HG03432 (cell line): ENCODE data around the gene SCARF1.
A peak's percentile ranks its signal among the peaks of the same experiment; 100 is the strongest.

Experiments used
- ATAC-seq: cut with Tn5 transposase; IDR thresholded peaks from one replicate; pipeline ENCODE4 v1.9.1; 2021; ENCODE audit warnings: mild to moderate bottlenecking, moderate library complexity; ENCODE audit not compliant: unreplicated experiment

SCARF1 gene

DNA sequence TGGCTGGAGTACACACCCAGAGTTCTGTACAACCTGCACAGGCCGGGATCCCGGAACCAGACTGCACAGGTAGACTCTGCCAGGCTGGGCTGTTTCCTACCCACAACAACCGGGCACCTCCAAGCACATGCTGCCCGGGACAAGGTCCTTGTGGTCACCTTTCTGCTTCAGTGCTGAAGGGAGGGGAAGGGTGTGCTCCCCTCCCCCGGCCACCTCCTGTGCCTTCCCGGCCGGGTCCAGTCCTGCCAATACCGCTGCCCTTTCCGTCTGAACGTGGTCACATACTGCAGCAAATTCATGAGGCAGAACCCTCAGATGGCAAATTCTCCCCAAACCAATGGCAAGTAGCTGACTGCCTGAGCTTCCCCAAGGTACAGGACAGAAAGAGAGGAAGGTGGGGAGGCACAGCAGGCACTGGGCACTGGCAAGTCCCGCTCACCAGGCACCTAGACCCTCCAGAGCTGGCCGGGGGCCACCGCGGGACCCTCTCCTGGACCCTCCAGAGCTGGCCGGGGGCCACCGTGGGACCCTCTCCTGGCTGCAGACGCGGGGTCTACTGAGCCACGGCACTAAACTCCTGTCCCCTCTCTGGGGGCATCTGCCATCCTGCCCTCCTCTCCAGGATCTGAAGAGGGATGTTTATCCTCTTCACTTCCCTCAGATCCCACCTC, 39.7 kb downstream of the SCARF1 start:
- no peak for ATAC-seq

DNA sequence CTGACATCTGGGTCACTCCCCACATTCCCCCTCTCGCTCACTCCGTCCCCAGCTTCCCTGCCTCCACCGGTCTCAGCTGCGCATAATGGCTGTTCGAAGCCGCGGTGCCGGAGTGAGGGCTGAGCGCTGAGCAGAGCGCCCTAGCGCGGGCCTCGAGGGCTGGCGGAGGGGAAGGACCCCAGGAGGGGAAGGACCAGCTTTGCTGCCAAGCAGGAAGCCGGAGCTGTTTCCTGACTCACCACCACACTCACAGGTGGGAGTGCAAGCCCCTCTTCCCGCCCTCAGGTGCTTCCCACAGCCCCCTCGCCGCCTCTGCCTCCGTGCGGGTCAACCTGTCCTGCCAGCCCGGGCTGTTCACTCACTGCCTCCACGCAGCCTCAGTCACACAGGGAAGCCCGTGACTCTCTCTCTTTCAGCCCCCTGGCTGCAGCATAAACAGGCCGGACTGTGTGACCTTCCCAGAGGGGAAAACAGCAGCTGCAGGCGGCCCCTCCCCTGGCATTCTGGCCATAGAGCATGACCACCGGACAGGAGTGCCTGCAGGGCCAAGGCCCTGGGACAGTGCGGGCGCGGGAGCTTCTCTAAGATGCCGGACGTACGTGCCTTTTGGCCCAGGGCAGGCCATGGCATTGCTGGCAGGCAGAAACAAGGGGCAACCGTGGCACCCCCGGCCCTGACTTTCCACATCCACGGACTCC, 40.6 kb downstream of the SCARF1 start:
- no peak for ATAC-seq

DNA sequence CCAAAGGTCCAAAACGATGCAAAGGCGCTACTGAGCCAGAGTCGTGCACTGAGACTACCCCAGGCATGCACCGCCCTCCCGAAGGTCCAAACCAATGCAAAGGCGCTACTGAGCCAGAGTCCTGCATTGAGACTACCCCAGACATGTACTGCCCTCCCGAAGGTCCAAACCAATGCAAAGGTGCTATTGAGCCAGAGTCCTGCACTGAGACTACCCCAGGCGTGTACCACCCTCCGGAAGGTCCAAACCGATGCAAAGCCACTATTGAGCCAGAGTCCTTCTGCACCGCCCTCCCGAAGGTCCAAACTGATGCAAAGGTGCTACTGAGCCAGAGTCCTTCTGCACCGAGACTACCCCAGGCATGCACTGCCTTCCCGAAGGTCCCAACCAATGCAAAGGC, 44.0 kb downstream of the SCARF1 start:
- ATAC-seq, result no peak

- ATAC-seq, result no peak
These were observed 47.0 kb downstream of the SCARF1 start for GRCh38 chr17:1598399-1599095.

- ATAC-seq, result no peak
These were observed 47.6 kb downstream of the SCARF1 start for GRCh38 chr17:1597861-1598342.

DNA sequence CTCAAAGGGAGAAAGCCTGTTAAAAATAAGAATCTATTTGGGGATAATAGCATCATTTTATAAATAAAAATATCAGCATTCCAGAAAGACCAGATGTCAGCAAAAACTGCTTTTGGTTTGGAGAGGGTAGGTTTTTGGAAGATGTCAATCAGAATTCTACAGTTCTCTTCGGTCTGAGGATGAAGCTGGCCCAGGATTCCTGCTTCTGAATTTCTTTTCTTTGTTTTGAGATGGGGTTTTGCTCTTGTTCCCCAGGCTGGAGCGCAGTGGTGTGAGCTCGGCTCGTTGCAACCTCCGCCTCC, 52.0 kb downstream of the SCARF1 start:
- ATAC-seq, result no peak

GRCh38 chr17:1592751-1593629, 52.5 kb downstream of the SCARF1 start:
- ATAC-seq, result peak; percentile 73

- no peak for ATAC-seq
These were observed 54.0 kb downstream of the SCARF1 start for GRCh38 chr17:1591474-1592090.

GRCh38 chr17:1590747-1591473, 54.6 kb downstream of the SCARF1 start:
- no peak for ATAC-seq

DNA sequence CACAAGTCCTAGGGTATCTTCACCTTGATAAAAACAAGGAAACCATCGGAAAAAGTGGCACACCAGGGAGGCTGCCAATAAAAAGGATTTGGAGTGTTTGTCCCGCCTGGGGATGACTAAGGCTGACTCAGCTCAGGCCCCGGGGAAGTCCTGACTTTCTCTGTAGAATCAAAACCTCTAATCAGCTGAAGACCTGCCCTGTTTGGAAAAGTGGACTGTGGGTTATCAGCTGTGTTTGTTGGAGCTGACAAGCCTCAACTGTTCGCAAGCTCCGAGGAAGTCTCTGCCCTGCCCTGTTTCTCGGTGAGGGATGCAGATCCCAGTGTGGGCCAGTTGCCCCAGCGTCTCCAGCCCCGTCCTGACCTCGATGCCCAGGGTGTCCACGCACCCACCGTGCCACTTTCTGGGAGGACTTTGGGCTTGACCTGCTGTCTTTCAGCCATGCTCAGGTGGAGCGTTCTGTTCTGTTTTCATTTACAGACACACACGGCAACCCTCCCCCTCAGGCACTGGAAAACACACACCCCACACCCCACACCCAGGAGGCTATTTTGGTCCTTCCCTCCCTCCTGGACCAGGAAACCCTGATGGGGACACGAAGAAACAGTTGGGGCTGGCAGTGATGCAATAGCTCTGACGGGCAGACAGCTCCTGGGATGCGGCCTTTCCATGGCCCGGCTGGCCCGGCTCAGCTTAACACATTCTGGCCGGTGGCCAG, 55.3 kb downstream of the SCARF1 start:
- no peak for ATAC-seq

GRCh38 chr17:1588821-1589585, 56.5 kb downstream of the SCARF1 start:
- no peak for ATAC-seq

- no peak for ATAC-seq
These were observed 61.4 kb downstream of the SCARF1 start for GRCh38 chr17:1584167-1584566.
